Mammary epithelial cell (primary cell): Measurements from ENCODE around the gene PKD1L1.

Experiments used
- EZH2 ChIP-seq: IDR thresholded peaks from 2 replicates; pipeline ENCODE4 v1.6.1; 2012; ENCODE audit warnings: low read length, inconsistent platforms, borderline replicate concordance
- TF ChIP-seq, protein P1 (sequence below), 2 donors: IDR thresholded peaks in 1 of 2; conservative IDR thresholded peaks in 1 of 2; 2 replicates each; pipeline ENCODE4 v1.5.1; 2011 to 2012; ENCODE audit warnings: inconsistent platforms in 2 of 2, low read length in 2 of 2, mild to moderate bottlenecking in 2 of 2, control low read depth in 1 of 2, low read depth in 1 of 2; ENCODE audit not compliant: insufficient read depth in 1 of 2; ENCODE audit errors: extremely low read depth in 1 of 2

DNA sequence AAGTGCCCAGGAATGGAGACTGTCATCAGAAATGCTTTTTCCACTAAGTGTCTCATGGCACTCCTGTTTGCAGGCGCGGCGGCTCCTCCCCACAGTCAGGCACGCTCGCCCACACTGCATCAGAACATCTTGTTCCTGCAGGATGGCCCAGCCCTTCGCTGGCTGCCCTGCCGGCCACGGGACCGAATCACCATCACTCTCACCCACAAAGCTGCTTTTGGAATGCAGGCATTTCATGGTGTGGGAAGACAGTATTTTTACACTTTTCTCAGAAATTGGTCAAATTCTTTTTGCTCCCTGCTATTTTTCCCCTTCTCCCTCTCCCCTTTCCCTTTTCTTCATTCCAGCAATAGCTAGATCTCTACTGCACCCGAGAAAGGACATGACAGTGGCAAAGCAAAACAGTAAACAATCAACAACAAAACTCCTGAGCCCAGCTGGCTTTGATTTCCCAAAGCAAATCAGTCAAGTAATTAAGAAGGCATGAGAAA, 190.3 kb downstream of the PKD1L1 start:
- TF ChIP-seq, protein P1, sequence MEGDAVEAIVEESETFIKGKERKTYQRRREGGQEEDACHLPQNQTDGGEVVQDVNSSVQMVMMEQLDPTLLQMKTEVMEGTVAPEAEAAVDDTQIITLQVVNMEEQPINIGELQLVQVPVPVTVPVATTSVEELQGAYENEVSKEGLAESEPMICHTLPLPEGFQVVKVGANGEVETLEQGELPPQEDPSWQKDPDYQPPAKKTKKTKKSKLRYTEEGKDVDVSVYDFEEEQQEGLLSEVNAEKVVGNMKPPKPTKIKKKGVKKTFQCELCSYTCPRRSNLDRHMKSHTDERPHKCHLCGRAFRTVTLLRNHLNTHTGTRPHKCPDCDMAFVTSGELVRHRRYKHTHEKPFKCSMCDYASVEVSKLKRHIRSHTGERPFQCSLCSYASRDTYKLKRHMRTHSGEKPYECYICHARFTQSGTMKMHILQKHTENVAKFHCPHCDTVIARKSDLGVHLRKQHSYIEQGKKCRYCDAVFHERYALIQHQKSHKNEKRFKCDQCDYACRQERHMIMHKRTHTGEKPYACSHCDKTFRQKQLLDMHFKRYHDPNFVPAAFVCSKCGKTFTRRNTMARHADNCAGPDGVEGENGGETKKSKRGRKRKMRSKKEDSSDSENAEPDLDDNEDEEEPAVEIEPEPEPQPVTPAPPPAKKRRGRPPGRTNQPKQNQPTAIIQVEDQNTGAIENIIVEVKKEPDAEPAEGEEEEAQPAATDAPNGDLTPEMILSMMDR (conservative IDR thresholded peaks at IDR 0.05 in 1 of 2, IDR thresholded peaks at IDR 0.05 in 1 of 2; ENCODE audit: extremely low read depth in 1 of 2, insufficient read depth in 1 of 2, low read depth in 1 of 2, low read length in 2 of 2) = no peak
- TF ChIP-seq EZH2 = no peak
